ENCODE data around the gene HVCN1.

- TF ChIP-seq POLR2A (IDR thresholded peaks at IDR 0.05; ENCODE audit: low read depth, low read length) (no peak), POLR2AphosphoS5 (IDR thresholded peaks at IDR 0.05; ENCODE audit: low read depth, low read length) (no peak), TAF1 (IDR thresholded peaks at IDR 0.05; ENCODE audit: borderline replicate concordance, low read depth, low read length) (no peak)
Measured at GRCh38 chr12:110638796-110639195, 50.1 kb downstream of the HVCN1 start.

All from GM12892 (cell line).